NCI-H187 (cell line): ENCODE data around the gene SIRT6.
"Not testable (repeated sequence)": the region's sequence is repeated elsewhere in the genome, so short reads cannot be mapped to it uniquely, and the experiment has no call there.

Experiments used
- DNase-seq, 2 experiments: peaks; one replicate each; lab custom pipeline; 2025; lab: John Stamatoyannopoulos, UW

SIRT6 gene

DNA sequence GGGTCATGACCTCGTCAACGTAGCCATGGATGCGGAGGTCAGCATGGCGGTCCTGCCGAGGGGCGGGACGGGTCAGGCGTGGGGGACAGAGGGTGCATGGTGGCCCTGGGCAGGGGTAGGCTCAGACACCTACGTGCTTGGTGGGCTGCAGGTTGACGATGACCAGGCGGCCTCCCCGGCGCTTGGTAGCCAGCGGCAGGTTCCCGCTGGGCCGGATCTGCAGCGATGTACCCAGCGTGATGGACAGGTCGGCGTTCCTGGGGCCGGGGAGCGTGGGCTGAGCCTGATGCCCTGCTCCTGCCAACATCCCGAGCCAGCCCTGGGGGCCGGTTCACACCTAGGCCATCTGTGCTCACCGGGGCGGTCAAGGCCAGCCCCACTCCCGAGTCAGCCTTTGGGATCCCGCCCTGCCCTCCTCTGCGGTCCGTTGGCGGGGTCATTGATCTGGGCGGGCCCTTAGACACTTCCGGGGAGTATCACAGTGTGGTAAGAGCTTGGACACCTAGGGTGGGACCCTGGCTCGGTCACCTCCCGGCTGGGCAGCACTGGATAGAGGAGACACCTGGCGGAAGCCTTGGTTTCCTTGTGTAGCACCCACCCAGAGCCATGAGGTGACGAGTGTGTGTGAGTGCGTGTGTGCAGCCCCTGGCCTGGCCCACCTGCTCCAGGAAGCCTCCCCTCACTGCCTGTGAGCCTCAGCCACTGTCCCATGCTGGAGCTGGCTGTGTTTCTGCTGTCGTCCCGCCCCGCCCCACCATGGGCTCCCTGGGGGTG lies 7.3 kb downstream of the SIRT6 start:
- DNase-seq, result no peak

DNA sequence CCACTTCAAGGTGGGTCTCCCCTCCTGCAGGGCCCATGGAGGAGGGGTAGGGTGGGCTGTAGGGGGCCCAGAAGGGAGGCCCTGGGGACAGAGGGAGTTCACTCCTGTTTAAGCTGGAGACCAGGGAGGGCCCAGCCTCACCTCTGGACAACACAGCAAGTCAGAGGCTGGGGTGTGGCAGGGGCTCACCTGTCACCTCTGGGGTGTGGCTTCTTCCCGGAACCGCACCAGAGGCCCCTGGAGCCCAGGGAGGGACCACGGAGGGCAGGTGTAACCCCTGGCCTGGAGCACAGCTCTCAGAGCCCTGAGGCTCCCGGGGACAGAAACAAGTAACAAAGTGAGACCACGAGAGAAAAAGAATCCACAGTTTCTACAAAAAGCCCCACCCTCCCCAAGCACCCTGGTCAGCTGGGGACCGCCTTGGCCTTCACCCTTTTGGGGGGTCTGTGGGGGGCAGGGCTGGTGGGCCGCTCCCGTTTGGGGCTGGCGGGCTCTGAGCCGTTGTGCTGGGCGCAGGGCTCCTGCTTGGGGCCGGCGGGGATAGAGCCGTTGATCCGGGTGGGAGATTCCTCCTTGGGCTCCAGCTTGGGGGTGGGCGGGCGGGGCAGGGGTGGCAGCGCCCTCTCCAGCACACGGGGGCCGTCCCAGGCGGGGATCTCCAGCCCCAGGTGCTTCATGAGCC lies 8.0 kb downstream of the SIRT6 start:
- DNase-seq, result no peak

DNA sequence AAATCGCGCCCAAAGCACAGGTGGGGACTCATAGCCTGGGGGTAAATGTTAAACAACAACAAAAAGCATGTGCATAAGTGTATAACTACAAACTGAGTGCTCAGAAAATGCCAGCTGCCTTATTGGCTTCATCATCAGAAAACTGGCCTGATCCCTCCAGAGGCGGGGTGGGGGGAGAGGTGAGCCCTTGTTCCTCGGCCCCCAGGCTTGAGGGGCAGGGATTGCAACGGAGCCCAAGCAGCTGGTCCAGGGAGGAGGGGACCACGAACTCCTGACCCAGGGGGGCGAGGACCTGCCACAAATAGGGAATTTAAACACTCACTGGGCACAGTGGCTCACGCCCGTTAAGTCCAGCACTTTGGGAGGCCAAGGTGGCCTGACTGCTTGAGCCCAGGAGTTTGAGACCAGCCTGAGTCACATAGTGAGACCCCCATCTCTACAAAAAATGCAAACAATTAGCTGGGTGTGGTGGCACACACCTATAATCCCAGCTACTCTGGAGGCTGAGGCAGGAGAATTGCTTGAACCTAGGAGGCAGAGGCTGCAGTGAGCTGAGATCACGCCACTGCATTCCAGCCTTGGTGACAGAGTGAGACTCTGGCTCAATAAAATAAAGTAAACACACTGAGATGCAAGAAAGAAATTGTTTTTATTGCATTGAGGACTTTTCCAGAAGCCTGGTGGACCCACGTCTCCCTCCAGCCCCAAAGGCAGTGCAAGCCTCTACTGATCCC lies 8.7 kb downstream of the SIRT6 start:
- DNase-seq, result no peak

DNA sequence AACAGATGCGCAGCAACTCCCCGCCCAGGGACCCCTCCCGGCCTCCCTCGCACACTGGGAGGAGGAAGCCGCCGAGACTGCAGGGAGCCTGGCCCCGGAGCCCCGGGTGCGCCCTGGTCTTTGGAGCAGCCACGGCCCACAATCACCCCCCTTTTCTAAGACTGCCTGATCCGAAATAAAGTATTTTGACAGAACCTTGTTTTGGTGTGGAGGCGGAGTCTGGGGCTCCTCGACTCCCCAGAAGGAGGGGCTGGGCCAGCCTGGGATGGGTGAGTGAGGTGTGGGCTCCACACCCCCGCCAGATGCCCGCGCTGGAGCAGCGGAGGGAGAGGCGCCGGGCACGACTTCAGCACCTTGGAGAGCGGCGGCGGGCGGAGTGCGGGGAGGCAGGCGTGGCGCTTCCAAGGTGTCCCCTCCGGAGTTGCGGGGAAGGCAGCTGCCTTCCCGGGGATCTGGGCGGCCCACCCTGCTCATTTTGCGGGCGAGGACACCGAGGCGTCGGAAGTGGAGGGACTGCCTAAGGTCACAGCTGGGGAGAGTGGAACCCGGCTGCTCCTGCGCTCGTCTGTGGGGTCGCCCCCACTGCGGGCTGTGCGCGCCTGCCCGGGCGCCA lies 9.4 kb downstream of the SIRT6 start:
- DNase-seq, result no peak

DNA sequence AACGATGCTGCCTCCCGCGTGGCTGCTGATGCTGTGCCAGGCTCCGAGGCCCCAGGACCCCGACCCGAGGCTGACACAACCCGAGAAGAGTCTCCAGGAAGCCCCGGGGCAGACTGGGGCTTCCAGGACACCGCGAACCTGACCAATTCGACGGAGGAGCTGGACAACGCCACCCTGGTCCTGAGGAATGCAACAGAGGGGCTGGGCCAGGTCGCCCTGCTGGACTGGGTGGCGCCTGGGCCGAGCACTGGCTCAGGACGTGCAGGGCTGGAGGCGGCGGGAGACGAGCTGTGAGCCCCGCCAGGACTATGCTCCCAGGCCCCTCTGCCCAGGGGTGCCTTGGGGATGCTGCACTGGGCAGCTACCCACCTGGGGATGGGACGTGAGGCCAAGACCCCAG lies 10.7 kb downstream of the SIRT6 start:
- DNase-seq, result no peak

DNA sequence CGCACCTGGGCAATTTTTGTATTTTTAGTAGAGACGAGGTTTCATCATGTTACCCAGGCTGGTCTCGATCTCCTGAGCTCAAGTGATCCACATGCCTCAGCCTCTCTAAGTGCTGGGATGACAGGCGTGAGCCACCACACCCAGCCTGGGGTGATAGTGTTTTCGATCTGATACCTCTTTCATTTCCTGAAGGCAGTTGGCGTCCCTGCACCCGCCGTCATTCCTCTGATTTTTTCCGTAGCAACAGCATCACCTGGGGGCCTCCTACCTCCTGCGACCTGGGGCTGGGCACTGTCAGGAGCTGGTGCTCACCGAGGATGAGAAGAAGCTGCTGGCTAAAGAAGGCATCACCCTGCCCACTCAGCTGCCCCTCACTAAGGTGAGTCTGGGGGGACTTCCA lies 18.1 kb downstream of the SIRT6 start:
- DNase-seq, result no peak

DNA sequence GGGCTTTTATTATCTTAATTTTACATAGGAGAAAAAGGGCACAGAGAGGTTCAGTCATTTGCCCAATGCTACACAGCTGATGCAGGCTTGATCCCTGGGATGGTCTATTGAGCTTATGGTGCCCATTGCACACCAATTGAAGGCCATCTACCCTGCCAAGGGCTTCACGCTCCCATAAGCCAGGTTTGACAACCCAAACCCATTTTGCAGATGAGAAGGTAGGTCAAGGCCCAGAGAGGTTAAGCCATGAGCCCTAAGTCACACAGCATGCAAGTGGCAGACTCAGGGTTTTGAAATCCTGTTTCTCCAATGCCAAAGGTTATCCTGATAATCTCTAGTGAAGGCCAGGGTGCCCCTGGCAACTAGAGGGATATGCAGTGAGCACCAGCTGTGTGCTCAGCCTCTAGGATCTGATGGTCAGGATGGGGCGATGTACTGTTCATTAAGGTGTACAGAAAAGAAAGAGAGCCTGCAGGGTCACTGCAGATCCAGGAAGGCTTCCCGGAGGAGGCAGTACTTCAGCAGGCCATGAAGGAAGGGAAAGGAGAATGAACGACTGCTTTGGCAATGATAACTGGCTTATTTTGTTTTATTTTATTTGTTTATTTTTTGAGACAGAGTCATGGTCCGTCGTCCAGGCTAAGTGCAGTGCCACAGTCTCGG lies 20.8 kb downstream of the SIRT6 start:
- DNase-seq, result no peak

DNA sequence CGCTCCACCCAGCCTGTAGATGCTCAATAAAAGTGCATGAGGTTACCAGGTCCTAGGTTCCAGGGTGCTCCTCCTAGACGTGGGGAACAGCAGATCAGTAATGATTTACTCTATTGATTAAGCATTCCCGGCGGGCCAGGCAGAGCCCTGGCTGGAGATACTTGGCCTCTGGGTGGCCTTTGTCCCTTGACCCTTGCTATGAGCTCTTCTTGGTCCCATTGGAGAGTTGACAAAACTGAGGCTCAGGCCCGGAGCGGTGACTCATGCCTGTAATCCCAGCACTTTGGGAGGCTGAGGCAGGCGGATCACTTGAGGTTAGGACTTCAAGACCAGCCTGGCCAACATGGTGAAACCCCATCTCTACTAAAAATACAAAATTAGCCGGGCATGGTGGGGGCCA lies 24.4 kb downstream of the SIRT6 start:
- DNase-seq, result not testable (repeated sequence)

DNA sequence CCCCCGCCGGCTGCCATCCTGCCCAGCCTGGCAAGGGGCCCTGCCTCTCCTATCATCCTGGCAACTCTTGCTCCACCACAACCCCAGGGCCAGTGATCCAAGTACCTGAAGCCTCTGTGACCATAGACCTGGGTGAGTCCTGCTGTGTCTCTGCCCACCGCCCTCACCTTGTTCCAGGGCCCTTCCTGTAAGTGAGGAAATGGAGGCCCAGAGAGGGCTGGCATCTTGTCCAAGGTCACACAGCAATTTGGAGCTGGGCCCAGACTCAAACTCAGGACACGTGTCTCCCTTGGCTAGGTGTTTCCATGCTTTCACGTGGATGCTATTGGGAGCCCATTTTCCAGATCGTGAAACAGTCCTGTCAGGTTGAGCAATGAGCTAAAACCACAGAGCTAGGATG lies 25.2 kb downstream of the SIRT6 start:
- DNase-seq, result no peak

DNA sequence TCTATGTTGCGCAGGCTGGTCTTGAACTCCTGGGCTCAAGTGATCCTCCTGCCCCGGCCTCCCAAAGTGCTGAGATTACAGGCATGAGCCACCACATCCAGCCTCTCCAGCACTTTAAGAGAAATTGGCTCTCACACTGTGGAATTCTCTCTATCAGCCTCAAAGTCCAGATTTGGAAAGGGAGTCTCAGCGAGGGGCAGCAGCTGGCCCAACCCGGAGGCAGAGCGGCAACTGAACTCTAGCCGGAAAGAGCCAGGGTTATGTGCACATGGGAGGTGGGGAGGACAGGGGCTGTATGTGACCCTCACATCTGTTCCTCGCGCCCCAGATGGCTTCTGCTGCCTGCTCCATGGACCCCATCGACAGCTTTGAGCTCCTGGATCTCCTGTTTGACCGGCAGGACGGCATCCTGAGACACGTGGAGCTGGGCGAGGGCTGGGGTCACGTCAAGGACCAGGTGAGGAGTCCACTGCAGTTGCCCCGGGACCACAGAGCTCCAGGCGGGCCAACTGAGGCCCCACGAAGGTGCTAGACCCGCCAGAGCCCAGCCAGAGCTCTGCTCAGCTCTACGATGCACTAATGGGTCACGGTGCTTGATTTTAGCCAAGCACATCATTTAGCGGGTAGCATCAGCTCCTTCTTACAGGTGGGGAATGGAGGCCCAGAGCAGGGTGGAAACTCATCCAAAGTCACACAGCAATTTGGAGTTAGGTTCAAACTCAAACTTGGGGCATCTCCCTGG lies 27.6 kb downstream of the SIRT6 start:
- no peak for DNase-seq

DNA sequence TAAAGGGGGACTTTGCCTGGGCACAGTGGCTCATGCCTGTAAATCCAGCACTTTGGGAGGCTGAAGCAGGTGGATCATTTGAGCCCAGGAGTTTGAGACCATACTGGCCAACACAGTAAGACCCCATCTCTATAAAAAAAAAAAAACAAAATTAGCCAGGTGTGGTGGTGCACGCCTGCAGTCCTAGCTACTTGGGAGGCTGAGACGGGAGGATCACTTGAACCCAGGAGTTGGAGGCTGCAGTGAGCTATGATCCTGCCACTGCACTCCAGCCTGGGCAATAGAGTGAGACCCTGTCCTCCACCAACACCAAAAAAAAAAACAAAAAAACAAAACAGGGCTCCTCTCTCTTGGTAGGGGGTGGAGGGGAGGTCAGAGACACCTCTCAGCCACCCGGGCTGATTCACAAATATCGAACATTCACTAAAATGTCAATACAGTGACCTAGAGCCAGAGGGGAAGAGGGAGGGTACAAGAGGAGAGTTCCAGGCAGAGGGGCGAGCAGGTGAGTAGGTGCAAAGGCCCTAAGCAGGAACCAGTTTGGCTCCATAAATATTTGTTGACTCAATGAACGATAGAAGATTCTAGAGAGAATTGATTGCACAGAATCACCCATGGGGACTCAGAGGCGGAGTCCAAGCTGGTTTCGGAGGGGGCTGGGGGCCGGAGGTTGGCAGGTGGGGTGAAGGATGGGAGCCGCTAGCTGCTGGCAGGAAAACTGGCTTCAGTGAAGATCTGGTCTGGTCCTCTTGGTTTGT lies 29.9 kb downstream of the SIRT6 start:
- no peak for DNase-seq

DNA sequence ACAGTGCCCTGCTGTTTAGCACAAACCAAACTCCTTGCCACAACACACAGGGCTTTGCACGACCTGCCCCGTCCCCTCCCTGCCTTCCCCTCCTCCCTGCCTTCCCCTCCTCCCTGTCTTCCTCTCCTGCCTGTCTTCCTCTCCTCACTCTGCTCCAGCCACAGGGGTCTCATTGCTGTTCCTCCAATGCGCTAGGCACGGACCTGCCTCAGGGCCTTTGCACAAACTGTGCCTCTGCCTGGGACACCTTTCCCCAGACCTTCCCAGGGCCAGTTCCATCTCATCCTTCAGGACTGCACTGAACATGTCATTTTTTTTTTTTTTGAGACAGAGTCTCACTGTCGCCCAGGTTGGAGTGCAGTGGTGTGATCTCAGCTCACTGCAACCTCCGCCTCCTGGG lies 30.7 kb downstream of the SIRT6 start:
- DNase-seq, result no peak

DNA sequence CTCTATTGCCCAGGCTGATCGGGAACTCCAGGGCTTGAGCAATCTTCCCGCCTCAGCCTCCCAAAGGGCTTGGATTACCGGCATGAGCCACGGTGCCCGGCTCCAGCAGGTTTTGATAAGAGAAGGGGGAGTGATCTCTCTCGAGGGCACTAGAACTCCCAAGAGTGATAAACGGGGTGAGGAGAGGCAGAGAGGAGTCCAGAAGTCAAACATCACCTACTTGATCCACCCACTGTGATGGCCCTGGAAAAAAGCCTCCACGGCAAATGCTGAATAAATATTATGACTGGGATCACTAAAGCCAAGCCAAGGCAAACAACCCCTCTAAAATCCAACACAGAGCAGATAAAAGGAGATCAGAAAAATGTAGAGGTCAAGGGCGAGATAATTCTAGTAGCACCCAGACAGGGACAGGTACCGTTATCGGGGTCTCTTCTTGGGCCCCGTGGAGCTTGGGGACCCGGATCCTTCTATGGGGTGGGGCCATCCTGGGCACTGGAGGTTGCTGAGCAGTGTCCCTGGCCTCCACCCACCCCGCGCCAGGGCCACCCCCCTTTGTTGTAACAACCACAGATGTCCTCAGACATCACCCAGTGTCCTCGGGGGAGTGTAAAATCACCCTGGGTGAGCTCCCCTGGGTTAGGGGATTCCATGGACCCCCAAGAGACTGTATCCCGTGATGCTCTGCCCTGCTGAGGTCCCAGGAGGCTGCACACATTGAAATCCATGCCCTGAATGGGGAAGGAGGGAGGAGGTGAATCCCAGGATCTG lies 32.7 kb downstream of the SIRT6 start:
- DNase-seq, result no peak

DNA sequence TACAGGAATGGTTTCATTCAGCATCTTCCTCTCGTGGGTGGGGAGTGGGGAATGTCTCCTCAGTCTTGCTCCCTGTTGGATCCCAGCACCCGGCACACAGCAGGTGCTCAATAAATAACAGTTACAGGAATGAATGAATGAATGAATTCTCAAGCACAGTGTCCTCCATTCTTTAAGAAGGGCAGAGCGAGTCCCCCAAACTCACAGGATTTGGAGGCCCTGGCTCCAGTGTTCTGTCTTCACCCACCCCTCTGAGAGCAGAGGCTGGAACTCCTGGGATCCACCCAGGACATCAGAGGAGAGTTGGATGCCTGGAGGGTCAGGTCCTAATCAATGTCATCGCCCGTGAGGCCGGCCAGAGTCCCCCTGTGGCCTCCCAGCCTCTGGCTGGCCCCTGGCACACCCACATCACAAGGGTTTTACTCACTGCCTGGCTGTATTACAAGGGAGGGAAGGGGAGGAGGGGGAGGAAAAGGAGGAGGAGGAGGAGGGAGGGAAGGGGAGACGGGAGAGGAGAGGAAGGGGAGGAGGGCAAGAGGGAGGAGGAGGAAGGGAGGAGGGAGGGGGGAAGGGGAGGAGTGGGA lies 37.6 kb downstream of the SIRT6 start:
- no peak for DNase-seq

DNA sequence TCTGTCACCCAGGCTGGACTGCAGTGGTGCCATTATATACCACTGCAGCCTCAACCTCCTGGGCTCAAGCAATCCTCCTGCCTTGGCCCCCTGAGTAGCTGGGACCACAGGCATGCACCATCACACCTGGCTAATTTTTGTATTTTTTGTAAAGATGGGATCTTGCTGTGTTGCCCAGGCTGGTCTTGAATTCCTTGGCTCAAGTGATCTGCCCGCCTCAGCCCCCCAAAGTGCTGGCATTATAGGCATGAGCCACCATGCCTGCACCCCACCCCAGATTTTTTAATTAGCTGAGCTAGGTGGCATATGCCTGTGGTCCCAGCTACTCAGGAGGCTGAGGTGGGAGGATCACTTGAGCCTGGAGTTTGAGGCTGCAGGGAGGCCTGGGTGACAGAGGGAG lies 39.4 kb downstream of the SIRT6 start:
- not testable (repeated sequence) for DNase-seq

DNA sequence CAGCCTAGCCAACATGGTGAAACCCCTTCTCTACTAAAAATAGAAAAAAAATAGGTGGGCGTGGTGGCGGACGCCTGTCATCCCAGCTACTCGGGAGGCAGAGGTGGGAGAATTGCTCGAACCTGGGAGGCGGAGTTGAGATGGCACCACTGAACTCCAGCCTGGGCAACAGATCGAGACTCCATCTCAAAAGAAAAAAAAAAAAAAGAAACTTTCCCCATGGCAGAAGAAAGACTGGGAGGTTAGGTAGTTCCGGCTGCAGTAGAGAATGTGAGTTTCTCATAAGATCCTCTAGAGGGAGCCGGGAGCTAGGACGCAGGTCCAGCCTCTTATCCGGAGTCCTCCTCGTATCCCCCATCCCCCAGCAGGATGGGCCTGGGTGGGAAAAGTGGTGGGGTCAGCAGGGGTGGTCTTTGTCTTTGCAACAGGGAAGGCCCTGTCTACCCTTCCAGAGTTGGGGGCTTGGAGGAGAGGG lies 42.1 kb downstream of the SIRT6 start:
- DNase-seq, result peak in 1 of 2 experiments; percentile 24

DNA sequence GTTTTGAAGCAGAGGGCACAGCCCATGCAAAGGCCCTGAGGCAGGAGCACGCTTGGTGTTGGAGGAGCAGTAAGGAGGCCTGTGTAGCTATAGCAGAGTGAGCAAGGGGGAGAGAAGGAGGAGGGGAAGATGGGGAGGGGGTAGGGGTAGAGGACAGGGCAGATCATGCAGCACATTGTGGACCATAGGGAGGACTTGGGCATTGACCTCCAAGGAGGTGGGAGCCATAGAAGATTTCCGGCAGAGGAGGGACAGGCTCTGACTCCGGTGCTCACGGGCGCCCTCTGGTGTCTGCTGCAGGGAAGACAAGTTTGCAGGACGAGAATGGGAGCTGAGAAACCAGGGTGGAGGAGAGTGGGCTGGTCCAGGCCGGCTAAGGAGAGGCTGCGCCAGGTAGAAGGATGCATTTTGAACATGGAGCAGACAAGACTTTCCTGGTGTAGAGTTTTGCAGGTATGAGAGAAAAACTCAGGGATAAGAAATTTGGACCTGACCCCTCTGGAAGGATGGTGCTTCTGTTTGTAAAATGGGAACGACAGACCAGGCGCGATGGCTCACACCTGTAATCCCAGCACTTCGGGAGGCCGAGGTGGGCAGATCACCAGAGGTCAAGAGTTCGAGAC lies 42.6 kb downstream of the SIRT6 start:
- peak in 1 of 2 experiments; percentile 23 for DNase-seq

DNA sequence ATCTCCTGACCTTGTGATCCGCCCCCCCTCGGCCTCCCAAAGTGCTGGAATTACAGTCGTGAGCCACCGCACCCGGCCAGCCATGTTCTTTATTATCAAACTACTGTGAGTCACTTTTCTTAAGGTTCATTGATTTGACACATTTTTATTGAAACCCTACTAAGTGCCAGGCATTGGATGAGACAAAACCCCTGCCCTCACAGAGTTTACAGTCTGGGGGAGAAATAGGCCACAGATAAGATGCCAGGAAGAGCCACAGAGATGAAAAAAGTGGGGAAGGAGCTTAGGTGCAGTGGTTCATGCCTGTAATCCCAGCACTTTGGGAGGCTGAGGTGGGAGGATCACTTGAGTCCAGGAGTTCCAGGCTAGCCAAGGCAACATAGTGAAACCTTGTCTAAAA lies 43.9 kb downstream of the SIRT6 start:
- no peak for DNase-seq

DNA sequence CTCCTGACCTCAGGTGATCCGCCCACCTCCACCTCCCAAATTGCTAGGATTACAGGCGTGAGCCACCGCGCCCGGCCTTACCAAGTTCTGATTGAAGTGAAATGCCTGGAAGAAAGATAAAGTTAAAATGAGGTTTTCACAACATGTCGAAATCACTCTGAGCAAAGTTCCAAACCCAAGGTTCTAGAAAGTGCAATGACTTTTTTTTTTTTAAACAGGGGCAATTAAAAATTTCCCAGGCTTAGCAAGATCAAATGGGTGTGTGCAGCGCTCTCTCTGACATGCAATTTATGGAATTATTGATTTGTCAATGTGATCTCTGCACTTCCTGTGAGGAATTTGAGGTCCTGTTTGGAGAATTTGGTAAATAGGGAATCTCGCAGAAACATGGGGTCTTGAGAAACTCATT lies 45.7 kb downstream of the SIRT6 start:
- no peak for DNase-seq
